ELF-1 (cell line): ENCODE measurements around the gene TNNI3.
A peak's percentile ranks its signal among the peaks of the same experiment; 100 is the strongest.
"Not testable (repeated sequence)": the region's sequence is repeated elsewhere in the genome, so short reads cannot be mapped to it uniquely, and the experiment has no call there.

Experiments used
- DNase-seq: peaks from one replicate; pipeline ENCODE4 v3.0.0-alpha.2; 2016; ENCODE audit warnings: low read depth, low spot score

The TNNI3 gene

DNA sequence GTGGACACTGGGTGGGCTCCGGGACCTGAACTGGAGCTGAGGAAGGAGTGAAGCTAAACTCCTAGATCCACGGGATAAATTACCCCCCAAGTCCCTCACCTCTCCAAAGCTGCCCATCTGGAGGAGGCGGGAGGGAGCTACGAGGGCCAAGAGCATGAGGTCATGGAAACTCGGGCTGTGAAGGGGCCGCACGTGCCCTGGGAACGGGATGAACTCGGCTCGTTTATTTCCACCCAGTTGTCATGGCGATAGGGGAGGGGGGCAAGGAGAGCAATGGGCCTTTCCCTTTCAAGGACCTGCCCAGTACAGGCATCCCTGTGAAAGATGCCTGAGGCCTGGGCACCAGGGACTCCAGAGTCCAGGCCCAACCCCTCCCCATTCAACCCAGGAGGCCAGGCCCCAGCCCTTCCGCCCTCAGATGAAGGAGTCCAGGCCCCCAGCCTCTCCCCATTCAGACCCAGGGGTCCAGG lies 43.9 kb downstream of the TNNI3 start:
- peak; percentile 91 for DNase-seq

DNA sequence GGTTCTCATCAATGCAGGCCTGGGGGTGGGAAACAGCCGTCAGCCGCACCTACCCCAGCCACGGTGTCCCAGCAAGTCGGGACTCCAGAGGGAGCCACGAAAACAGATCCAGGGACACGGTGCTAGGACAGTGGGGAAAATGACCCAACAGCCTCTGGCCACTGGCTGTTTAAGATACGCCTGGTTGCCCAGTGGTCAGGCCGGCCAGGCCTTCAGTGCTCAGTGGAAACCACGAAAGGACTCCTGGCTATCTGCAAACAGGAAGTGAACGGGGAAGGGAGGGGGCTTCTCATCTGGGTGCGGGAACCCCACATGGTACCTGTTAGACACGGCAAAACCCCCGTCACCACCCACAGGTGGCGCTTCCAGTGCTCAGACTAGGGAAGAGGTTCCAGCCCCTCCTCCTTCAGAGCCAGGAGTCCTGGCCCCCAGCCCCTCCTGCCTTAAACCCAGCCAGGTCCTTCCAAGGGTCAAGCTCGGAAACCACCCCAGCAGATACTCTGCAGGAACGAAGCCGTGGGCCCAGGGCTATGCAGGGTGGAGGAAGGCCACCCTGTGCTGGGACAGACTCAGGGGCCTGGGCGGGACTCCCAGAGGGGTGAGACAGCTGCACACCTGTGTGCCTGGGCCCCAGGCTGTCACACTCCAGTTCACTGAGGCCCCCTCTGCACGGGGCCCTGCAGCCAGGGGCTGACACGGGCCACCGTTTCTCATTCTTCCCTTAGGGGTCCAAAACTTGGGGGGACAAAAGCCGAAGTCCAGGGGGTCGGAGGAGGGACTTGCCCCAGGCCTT lies 44.6 kb downstream of the TNNI3 start:
- DNase-seq = no peak

DNA sequence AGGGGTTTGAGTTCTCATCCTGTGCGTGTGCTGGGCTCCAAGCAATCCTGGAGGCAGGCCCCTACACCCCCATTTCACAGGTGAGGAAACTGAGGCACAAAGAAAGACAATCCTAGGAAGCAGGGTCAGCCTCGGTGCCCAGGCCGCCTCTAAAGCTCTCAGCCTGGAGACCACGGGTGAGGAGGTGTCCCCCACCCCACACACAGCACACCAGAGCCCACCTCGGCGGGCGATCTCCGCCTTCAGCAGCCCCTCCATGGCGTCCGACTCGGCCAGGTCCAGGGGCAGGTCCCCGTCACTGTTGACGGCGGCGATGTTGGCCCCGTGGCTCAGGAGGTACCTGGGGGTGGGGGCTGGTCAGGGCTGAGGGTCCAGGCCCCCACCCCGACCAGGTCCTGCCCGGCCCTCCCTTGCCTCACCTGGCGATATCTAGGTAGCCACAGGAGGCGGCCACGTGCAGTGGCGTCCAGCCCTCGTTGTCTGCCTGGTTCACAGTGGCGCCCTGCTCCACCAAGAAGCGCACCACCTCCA lies 45.2 kb downstream of the TNNI3 start:
- DNase-seq = no peak

GRCh38 chr19:55111238-55111831 lies 46.2 kb downstream of the TNNI3 start:
- no peak for DNase-seq

- DNase-seq = no peak
These were observed 47.8 kb downstream of the TNNI3 start for GRCh38 chr19:55109527-55110291.

- DNase-seq = not testable (repeated sequence)
These were observed 50.3 kb downstream of the TNNI3 start for GRCh38 chr19:55107252-55107651.

GRCh38 chr19:55106591-55106990 lies 50.9 kb downstream of the TNNI3 start:
- no peak for DNase-seq

DNA sequence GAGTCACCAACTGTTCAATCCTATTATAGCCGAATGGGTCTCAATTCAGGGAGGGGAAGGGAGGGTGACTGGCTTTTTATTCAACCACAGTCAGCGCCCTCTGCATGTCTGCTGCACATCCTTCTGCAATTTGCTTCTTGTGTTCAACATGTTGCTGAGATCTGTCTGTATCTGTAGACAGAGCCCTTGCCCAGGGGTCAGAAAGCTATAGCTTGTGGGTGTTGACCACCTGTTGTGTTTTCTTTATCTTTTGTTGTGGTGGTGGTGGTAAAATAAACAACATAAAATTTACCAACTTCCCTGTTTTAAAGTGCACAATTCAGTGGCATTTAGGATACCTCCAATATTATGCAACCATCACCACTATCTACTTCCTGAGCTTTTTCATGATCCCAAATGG lies 52.3 kb downstream of the TNNI3 start:
- DNase-seq = no peak

DNA sequence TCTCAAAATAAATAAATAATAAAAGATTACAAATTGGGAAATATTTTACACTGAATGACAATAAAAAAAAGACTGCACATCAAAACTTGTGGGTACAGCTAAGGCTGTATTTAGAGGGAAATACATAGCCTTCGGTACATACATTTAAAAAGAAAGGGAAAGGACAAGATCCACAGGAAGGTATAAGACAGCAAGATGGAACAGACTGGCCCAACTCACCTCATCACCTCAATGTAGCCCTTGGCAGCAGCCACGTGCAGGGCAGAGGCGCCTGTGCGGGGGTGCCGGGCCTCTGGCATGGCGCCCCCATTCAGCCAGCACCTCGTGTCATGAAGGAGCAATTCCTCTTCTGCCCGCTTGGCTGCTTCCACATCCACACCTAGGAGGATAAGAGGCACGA lies 54.3 kb downstream of the TNNI3 start:
- DNase-seq = no peak
